Stimulated activated CD4-positive, alpha-beta T cell treated with anti-CD3 and anti-CD28 coated beads, Interleukin-12 subunit alpha, Interleukin-12 subunit beta, amount 100 ng/mL, for 48 hours (primary cell): ENCODE measurements around the gene NAGLU.
"Not testable (repeated sequence)": the region's sequence is repeated elsewhere in the genome, so short reads cannot be mapped to it uniquely, and the experiment has no call there.

Experiments
- DNase-seq, 3 donors: peaks; one replicate each; pipeline ENCODE4 v3.0.0-alpha.2; 2020; ENCODE audit warnings: low read depth in 2 of 3, low spot score in 1 of 3

The NAGLU gene

GRCh38 chr17:42521036-42521435 lies 15.0 kb upstream of the NAGLU start:
- no peak for DNase-seq

DNA sequence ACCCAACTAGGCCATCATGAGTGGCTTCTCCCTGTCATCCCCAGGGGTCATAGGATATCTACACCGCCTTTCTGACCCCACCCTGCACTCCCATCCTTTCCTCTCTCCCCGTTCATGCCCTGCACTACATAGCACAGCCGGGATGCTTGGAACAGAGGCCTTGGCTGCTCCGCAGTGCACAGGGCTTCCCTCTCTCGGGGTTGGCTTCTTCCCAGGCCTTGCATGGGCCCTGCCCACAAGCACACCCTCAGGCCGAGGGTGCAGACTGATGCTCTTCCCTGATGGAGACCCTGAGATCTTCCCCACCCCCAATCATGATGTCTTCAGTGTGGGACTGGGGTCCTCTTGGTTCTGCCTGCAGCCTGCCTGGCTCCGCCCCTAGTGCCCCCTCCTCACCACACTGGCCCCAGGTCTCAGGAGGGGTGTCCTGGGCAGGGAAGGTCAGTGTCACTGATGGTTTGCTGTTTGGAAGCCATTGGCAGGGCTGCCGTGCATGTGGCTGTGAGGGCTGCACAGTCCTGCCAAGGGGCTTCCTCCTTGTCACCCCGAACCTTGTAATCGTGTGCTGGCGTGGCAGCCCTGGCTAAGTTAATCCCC lies 14.3 kb upstream of the NAGLU start:
- no peak for DNase-seq

DNA sequence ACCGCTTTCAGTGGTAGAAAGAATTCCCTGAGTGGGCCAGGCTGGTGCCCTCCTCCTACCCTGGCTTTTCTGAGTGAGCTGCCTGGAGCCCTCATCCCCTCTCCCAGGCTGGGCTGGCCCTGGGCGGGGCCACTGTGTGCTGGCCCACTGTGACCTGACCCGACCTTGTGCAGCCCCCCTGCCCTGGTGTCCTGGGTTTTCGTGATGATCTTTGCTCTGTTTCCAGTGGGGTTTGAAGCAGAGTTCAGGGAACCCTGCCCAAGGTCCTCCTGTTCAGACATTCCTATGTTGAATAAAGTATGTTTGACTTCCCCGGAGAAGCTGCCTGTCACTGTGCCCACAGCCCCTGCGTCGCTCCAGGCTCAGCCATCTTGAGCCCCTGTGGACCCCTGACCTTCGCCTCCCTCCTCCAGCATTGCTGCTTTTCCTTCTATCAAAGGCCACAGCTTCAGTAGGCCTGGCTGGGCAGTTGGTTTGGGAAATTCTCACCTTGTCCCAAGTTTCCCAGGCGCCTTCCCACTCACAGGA lies 13.7 kb upstream of the NAGLU start:
- DNase-seq = no peak

- no peak for DNase-seq
Observed at GRCh38 chr17:42522798-42523278, 13.2 kb upstream of the NAGLU start.

GRCh38 chr17:42525221-42525620 lies 10.8 kb upstream of the NAGLU start:
- no peak for DNase-seq

DNA sequence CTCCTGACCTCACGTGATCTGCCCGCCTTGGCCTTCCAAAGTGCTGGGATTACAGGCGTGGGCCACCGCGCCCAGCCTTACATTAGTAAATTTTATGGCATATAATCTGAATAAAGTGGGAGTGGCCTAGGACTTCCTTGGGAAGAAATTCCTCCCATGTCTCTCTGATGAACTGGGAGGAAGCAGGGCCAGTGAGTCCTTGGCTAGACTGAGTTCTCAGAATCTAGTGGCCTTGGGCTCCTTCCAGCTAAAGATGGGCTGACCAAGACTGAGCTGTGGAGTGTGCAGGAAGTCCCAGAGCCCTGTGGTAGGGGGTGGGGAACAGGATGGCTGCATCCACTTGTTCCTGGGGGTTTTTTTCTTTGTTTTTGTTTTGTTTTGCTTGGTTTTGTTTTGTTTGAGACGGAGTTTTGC lies 10.0 kb upstream of the NAGLU start:
- DNase-seq = no peak

- DNase-seq = no peak
Observed at GRCh38 chr17:42527932-42528331, 8.1 kb upstream of the NAGLU start.

GRCh38 chr17:42529061-42529460 lies 7.0 kb upstream of the NAGLU start:
- no peak for DNase-seq

GRCh38 chr17:42530952-42531454 lies 5.0 kb upstream of the NAGLU start:
- no peak for DNase-seq

DNA sequence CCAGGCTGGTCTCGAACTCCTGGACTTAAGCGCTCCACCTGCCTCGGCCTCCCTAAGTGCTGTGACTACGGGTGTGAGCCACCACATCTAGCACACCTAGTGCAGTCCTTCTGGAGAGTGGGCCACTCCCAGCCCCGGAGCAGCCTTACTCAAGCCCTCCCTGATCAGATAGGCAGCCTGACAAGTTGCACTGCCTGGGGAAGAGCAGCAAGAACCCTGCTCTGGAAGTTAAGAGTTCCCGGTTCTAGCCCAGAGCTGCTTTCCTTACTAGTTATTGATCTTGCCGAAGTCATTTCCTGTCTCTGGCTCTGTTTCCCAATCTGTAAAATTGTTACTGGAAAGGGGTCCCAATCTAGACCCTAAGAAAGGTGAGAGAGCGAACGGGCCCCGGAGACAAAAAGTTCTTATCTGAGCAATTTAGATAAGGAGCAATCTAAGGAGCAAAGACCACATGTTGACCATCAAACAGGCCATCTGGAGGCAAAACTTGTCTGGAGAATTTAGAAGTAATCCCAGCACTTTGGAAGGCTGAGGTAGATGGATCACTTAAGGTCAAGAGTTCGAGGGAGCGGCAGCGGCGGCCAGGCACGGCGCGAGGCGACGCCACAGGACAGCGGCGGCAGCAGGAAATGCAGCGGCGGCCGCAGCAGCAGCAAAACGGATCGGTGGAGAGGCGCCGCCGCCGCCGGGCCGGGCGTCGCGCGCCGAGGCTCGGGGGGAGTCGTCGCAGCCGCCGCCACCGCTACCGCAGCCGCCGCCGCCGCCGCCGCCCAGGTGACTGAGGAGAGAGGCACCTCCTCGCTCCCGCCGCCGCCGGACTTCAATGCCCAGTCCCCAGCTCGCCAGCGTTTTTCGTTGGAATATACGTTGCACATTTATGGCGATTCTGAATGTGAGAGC lies 4.3 kb upstream of the NAGLU start:
- peak in 1 of 3 donors; percentile 42 for DNase-seq

DNA sequence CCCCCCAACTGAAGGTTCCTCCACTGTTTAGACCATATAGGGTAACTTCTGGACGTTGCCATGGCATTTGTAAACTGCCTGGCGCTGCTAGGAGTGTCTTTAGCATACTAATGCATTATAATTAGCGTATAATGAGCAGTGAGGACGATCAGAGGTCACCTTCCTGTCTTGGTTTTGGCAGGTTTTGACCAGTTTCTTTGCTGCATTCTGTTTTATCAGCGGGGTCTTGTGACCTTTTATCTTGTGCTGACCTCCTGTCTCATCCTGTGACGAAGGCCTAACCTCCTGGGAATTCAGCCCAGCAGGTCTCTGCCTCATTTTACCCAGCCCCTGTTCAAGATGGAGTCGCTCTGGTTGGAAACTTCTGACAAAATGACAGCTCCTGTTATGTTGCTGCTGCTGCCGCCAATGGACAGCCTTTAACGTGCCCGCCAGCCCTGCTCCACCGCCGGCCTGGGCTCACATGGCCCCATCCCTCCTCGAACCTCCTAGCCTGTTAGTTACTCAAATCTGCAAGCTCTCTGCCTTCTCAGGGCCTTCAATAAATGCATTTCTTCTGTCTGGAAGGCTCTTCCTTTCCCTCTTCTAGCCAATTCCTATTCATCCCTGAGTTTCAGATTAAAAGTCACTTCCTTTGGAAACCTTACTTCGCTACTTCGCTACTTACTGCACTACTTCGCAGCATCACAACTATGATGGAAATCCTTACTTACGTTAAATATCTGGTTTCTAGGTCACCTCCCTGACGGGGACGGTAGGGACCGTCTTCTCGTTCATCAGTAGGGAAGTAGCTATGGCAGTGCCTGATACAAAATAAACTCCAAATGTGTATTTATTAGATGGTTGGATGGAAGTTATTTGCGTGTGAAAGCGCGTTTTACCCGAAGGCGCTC lies 640 bp upstream of the NAGLU start:
- no peak for DNase-seq

- DNase-seq = peak; percentile 45 to 71 (median 59)
Observed at GRCh38 chr17:42536372-42537155, 523 bp downstream of the NAGLU start.

DNA sequence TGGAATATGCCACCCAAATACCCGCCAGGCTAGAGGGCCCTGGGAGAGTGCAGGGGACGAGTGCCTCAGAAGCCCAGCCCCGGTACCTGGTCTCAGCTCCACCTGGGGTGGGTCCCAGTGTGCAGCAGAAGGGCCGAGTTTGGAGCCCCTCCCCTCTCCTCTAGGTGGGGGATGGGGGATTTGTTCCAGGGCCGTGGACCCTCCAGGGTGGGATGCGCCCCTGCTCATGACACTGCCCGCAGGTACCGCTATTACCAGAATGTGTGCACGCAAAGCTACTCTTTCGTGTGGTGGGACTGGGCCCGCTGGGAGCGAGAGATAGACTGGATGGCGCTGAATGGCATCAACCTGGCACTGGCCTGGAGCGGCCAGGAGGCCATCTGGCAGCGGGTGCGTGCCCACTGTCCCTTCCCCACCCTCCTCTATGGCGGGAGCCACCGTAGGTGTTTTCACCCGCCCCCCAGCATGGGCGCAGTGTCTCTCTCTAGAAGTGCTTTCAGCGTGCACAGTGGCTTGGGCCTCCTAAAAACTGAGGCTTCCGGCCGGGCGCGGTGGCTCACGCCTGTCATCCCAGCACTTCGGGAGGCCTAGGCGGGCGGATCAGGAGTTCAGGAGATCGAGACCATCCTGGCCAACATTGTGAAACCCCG lies 1.2 kb downstream of the NAGLU start:
- no peak for DNase-seq

DNA sequence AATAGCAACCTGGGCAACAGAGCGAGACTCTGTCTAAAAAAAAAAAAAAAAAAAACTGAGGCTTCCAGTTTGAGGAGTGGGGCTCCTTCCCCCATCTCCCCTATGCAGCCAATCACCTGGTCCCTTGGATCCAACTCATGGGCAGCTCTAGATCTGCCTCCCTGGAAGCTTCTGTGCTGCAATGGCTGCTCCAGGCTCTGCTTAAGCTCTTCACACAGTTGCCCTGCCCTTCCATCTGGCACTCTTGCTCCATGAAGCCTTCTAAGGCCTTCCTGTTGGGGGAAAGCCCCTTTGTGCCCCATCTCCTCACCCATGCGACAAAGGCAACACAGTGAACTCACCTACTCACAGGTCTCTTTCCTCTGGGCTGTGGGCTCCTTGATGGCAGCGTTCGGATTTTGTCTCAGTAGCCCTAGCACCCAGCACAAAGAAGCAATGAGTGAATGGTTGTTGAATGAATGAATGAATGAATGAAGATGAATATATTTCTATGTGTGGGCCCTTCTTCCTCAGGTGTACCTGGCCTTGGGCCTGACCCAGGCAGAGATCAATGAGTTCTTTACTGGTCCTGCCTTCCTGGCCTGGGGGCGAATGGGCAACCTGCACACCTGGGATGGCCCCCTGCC lies 1.9 kb downstream of the NAGLU start:
- no peak for DNase-seq

- no peak for DNase-seq
Observed at GRCh38 chr17:42538482-42538881, 2.4 kb downstream of the NAGLU start.

DNA sequence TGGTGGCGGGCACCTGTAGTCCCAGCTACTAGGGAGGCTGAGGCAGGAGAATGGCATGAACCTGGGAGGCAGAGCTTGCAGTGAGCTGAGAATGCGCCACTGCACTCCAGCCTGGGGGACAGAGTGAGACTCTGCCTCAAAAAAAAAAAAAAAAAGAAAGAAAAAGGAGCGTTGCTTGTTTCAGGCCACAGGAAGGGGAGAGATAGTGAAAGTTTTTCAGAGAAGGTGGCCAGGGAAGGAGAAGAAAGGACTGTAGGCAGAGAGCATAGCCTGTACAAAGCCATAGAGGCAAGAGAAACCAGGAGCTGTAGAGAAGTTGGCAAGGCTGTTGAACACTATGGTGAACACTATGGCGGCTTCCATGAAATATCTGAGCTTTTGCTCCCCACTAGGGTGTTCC lies 4.5 kb downstream of the NAGLU start:
- DNase-seq = not testable (repeated sequence)

- peak in 1 of 3 donors; percentile 32 for DNase-seq
Observed at GRCh38 chr17:42541041-42541833, 5.2 kb downstream of the NAGLU start.
